ENCODE data around the gene MAD1L1. TPM values are rescaled to one million over a fixed set of nuclear protein-coding genes. Genes with fewer than 3 reads are reported as not detected.

MAD1L1 gene
- total and polyA plus RNA-seq, 4 donors = 12.8 to 20.7 (median 16.5) TPM

DNA sequence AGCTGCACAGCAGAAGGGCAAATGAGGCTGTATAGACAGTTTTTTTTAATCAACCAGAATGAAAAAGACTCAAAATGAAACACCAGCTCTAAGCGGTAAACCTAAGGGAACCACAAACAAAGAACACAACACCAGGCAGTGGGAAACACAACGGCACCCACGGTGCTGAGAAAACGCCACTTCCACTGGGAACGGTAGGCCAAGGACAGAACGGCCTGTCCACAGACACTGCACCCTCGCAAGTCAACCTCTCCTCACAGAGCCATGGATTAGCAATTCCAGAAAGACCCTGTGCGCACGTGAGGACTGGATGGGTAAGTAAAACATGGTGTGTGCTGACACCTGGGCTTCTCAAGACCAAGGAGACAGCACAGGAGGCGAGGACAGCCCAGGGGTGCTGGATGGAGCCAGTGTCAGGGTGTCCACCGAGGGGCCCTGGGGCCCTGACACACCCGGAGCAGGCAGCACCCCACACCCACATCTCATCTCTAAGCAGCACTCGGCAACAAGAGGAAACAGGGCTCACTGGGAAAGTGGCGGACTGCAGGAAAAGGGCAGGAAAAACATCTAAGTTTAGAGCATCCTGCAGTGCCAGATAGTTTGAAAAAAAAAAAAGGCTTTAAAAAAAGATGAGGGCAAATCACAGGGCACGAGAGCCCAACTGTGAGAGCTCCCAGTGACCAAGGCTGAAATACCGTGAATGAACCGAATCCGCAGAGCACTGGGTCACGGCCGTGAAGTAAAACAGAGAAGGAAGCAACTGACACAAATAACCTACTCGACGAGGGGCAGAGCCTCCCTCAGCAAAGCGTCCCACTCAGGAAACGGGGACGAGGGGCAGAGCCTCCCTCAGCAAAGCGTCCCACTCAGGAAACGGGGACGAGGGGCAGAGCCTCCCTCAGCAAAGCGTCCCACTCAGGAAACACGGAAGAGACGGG lies 120.2 kb downstream of the MAD1L1 start (continued):
- TF ChIP-seq, protein P1, sequence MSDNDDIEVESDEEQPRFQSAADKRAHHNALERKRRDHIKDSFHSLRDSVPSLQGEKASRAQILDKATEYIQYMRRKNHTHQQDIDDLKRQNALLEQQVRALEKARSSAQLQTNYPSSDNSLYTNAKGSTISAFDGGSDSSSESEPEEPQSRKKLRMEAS (IDR thresholded peaks at IDR 0.05) = no peak
- no peak for TF ChIP-seq SP1 (IDR thresholded peaks at IDR 0.05)

GRCh38 chr7:2111568-2111967 lies 121.2 kb downstream of the MAD1L1 start:
- WGBS = 98% methylated on average over 13 of the region's 13 CpGs
- H3K9me3 ChIP-seq (ENCODE audit: control insufficient read depth in 4 of 4, low read length in 3 of 4) = no peaks in the 10 kb centered on the region
- TF ChIP-seq ZBTB33 (IDR thresholded peaks at IDR 0.05) (no peak), EGR1 (IDR thresholded peaks at IDR 0.05; ENCODE audit: low read depth in 2 of 2) (no peak), SP1 (IDR thresholded peaks at IDR 0.05) (no peak), YY1 (IDR thresholded peaks at IDR 0.05) (no peak), RXRA (IDR thresholded peaks at IDR 0.05) (no peak), TAF1 (conservative IDR thresholded peaks at IDR 0.05) (no peak), FOXA2 (IDR thresholded peaks at IDR 0.05) (no peak), HNF4G (IDR thresholded peaks at IDR 0.05) (no peak), NR2F2 (IDR thresholded peaks at IDR 0.05) (no peak), RAD21 (IDR thresholded peaks at IDR 0.05) (no peak)
- TF ChIP-seq, protein P2, sequence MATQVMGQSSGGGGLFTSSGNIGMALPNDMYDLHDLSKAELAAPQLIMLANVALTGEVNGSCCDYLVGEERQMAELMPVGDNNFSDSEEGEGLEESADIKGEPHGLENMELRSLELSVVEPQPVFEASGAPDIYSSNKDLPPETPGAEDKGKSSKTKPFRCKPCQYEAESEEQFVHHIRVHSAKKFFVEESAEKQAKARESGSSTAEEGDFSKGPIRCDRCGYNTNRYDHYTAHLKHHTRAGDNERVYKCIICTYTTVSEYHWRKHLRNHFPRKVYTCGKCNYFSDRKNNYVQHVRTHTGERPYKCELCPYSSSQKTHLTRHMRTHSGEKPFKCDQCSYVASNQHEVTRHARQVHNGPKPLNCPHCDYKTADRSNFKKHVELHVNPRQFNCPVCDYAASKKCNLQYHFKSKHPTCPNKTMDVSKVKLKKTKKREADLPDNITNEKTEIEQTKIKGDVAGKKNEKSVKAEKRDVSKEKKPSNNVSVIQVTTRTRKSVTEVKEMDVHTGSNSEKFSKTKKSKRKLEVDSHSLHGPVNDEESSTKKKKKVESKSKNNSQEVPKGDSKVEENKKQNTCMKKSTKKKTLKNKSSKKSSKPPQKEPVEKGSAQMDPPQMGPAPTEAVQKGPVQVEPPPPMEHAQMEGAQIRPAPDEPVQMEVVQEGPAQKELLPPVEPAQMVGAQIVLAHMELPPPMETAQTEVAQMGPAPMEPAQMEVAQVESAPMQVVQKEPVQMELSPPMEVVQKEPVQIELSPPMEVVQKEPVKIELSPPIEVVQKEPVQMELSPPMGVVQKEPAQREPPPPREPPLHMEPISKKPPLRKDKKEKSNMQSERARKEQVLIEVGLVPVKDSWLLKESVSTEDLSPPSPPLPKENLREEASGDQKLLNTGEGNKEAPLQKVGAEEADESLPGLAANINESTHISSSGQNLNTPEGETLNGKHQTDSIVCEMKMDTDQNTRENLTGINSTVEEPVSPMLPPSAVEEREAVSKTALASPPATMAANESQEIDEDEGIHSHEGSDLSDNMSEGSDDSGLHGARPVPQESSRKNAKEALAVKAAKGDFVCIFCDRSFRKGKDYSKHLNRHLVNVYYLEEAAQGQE (IDR thresholded peaks at IDR 0.05) = no peak
- TF ChIP-seq, protein P1 (IDR thresholded peaks at IDR 0.05) = no peak
- no peaks in the 10 kb centered on the region for H3K36me3 ChIP-seq (ENCODE audit: control insufficient read depth in 4 of 4, insufficient read depth in 3 of 4, low read depth in 1 of 4, low read length in 3 of 4)
- no peaks in the 10 kb centered on the region for H3K27me3 ChIP-seq (ENCODE audit: control insufficient read depth in 4 of 4, insufficient read depth in 4 of 4, low read length in 3 of 4)
- no peak for DNase-seq (ENCODE audit: low spot score)
- no peak overlapping the region for H3K9ac ChIP-seq (ENCODE audit: low read depth in 1 of 2, low read length in 2 of 2)
- no peak overlapping the region for H3K4me3 ChIP-seq (ENCODE audit: low read depth in 1 of 3, low read length in 3 of 3)
- no peaks in the 10 kb centered on the region for H3K4me1 ChIP-seq (ENCODE audit: control insufficient read depth in 4 of 4, insufficient read depth in 4 of 4, low read length in 3 of 4)
- H3K27ac ChIP-seq (ENCODE audit: low read depth in 1 of 2, low read length in 2 of 2) = no peak overlapping the region
